ENCODE results near the gene RBBP5.

Gene RBBP5

DNA sequence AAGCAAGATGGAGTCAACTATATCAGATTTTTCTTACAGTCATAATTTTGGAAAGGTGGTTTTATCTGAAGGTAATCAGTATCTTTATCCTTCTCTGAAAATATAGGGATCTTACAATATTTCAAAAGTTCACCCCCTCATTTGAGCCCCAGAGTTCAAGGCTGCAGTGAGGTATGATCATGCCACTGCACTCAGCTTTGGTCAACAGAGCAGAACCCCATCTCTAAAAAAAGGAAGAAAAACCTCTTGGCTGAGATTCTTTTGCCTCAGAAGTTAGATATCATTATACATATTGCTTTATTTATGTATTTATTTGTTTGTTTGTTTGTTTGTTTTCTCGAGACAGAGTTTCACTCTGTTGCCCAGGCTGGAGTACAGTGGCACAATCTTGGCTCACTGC, 11.5 kb upstream of the RBBP5 start:
- no peak for DNase-seq (ENCODE audit: extremely low read depth in 1 of 2, low read depth in 1 of 2)

DNA sequence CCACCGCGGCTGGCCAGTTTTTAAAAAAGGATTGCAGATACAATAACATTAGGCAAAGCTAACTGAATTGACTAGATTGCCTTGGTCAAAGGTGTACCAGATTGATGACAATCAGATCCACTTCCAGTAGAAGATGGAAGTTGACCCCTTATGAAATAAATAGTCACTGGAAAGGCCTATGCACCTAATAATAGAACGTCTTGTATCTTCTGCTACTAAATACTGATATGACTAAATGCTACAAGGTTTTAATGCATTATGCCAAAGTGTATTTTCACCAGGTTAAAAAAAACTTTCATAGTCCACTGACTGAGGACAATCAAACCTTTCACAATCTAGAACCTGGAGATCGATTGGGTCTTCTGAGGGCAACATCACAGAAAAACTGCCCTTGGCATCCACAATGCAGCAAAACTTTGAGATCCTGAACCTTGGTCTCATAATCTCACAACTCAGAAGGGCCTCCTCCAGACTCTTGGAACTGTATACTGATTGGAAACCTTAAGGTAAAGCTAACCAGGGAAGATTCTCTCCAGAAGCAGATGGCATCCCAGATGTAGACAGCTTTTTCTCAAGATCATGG, 7.8 kb upstream of the RBBP5 start:
- no peak for DNase-seq (ENCODE audit: extremely low read depth in 1 of 2, low read depth in 1 of 2)

DNA sequence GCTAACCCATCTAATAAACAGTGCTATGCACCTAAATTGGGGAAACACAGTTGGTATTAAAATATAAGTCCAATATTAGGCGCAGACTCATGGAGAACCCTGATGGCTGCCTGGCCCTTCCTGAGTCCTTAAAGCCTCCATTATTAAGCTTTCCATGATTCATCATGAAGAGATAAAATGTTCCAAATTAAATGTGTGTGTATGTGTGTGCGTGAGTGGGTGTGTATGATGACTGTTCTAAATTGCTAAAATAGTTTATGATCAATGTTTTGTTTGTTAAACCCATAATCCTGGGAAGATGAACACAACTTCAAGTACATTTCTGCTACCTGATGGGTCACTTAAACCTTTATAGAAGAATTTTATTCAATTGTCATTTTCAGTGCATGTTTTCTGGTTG, 6.3 kb upstream of the RBBP5 start:
- no peak for DNase-seq (ENCODE audit: extremely low read depth in 1 of 2, low read depth in 1 of 2)

GRCh38 chr1:205127646-205128045, 5.9 kb upstream of the RBBP5 start:
- no peak for DNase-seq (ENCODE audit: extremely low read depth in 1 of 2, low read depth in 1 of 2)

DNA sequence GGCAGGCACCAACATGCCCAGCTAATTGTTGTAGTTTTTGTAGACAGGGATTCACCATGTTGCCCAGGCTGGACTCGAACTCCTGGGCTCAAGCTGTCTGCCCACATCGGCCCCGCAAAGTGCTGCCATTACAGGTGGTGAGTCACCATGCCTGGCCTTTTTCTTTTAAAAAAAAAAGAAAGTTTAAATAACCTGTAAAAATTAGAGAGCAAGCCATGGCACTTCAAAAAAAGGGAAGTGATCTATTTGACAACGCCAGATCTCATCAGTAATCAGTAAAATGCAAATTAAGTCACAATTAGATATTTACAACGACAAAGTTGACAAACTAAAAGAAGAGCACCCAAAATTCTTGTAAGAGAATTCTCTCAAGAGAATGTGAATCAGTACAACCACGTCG, 2.9 kb upstream of the RBBP5 start:
- no peak for DNase-seq (ENCODE audit: extremely low read depth in 1 of 2, low read depth in 1 of 2)

- DNase-seq (ENCODE audit: extremely low read depth in 1 of 2, low read depth in 1 of 2) = no peak
Observed at GRCh38 chr1:205122489-205122882, 708 bp upstream of the RBBP5 start.

DNA sequence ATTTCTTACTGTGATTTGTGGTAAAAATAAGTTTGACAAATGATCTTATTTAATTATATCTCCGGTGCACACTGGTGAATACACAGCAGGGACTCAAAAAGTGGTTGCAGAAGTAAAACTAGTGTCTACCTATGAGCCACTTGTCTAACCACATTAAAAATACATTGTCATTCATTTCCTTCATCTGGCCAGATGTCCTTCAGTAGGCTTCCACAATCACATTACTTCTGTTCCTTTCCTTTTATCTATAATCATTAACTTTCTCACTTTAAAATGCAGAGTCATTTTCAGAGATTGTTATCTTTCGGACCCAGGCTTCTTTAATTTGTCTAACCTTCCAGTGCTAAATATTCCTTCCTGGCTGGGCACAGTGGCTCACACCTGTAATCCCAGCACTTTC, 3.0 kb downstream of the RBBP5 start:
- DNase-seq (ENCODE audit: extremely low read depth in 1 of 2, low read depth in 1 of 2) = no peak

GRCh38 chr1:205111354-205111753, 10.4 kb downstream of the RBBP5 start:
- no peak for DNase-seq (ENCODE audit: extremely low read depth in 1 of 2, low read depth in 1 of 2)

DNA sequence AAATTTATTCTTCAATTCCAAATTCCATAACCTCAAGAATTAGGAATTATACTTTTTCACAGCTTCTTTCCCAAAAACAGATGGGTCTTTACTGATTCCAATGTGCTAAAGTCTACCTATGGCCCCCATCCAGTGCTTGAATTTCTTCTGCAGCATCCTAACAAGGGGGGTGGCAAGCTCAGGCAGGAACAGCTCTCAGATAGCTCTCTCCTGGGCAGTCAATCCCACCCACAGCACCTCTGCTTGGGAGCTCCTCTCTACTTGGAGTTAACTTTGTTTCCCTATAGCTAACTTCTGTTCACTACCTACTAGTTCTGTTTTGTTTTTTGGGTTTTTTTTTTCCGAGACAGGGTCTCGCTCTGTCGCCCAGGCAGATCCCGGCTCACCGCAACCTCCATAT, 12.1 kb downstream of the RBBP5 start:
- DNase-seq (ENCODE audit: extremely low read depth in 1 of 2, low read depth in 1 of 2) = no peak

GRCh38 chr1:205109269-205109668, 12.5 kb downstream of the RBBP5 start:
- no peak for DNase-seq (ENCODE audit: extremely low read depth in 1 of 2, low read depth in 1 of 2)

DNA sequence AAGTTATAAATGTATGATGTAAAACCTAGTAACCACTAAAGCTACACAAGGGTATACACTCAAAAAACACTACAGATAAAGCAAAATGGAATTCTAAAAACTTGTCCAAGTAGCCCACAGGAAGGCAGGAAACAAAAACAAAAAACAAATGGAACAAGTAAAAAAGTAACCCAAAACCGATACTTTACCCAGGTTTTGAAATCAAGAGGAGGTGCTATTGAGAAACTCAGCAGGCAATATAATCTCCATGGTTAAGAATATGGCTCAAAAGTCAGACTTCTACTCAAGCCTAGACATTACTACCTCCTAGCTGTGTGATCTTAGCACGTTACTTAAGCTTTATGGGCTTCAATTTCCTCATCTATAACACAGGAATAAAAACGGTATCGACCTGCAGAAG, 13.3 kb downstream of the RBBP5 start:
- no peak for DNase-seq (ENCODE audit: extremely low read depth in 1 of 2, low read depth in 1 of 2)

DNA sequence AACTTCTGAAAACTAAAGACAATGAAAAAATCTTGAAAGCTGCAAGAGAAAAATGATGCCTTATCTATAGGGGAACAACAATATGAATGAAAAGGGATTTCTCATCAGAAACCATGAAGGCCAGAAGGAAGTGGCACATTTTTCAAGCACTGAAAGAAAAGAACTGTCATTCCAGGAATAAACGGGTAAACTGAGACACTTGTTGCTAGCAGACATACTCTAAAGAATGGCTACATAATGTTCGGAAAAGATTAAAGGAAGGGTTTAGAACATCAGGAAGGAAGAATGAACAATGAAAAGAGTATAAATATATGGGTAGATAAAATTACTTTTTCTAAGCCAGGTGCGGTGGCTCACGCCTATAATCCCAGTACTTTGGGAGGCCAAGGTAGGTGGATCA, 14.5 kb downstream of the RBBP5 start:
- DNase-seq (ENCODE audit: extremely low read depth in 1 of 2, low read depth in 1 of 2) = no peak

DNA sequence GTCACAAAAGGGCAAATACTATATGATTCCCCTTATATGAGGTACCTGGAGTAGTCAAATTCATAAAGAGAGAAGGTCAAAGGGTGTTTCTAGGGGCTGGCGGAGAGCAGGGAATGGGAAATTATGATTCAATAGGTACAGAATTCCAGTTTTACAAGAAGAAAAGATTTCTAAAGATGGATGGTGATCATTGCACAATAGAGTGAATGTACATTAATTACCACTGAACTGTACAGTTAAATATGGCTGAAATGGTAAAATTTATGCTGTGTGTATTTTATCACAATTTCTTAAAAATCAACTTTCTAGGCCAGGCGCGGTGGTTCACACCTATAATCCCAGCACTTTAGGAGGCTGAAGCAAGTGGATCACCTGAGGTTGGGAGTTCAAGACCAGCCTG, 19.4 kb downstream of the RBBP5 start:
- DNase-seq (ENCODE audit: extremely low read depth in 1 of 2, low read depth in 1 of 2) = no peak

DNA sequence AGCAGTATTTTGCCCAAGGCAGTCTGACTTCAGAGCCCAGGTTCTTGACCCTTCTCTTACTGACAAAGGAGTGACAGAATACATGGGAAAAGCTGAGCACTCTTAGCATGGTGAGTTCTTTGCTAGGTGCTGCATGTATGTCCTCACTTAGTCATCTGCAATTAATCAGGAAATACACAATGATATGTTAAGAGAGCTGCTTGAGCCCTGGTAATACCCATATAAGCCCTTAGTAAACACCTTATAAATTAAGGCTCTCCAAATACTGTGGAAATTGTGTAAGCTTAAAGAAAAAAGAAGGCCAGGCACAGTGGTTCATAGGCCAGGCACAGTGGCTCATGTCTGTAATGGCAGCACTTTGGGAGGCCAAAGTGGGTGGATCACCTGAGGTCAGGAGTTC, 23.5 kb downstream of the RBBP5 start:
- DNase-seq (ENCODE audit: extremely low read depth in 1 of 2, low read depth in 1 of 2) = no peak

GRCh38 chr1:205095422-205095821, 26.4 kb downstream of the RBBP5 start:
- DNase-seq (ENCODE audit: extremely low read depth in 1 of 2, low read depth in 1 of 2) = no peak

DNA sequence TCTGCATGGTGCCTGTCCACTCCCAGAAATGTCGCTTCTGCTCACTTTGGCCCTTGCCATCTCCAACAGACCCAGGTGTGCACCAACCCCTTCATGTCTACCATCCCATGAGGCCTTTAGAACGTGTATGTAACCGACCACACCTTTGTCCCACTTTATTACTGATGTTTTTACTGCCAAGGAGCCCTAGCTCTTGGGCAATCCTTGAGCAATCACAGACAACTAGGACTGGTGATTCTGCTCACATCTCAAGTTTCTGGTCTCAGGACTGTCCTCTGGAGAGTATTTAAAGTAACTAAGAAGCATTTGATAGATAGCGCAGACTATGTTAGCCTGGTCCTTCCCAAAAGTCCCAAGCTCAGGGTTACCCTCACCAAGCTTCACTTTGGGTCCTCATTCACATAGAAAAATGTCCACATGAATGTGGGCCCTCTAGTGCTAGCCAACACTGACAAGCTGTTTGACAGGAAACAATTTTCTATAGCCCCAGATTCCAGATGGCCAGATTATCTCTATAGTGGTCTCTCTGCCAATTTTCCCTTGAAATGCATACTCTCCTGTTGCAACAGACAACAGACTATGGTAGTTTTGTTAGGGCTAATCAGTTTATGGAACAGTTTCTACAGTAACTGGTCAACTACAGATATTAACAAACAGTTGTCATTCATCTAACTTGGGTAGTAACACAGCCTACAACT, 30.6 kb downstream of the RBBP5 start:
- DNase-seq (ENCODE audit: extremely low read depth in 1 of 2, low read depth in 1 of 2) = no peak

DNA sequence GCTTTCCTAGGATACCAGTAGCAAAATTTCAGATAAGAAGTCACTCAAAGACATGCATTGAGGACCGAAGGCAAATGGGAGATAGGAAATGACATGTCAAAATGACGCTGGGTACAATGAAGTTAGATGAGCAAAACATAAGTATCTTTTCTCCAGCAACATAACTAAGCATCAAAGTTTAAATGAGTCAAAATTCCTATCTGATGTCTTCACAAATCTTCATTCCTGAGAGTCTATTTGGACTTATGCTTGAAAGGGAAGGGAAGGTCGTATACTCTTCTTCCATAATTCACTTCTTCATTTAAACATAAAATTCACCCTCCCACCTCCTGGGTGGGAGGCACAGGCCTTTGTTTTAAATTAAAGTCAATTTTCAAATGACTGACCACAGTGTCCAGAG, 33.4 kb downstream of the RBBP5 start:
- DNase-seq (ENCODE audit: extremely low read depth in 1 of 2, low read depth in 1 of 2) = no peak

GRCh38 chr1:205084360-205084759, 37.4 kb downstream of the RBBP5 start, which contains the start of gene TMEM81:
Gene TMEM81, minus strand, starts transcription at chr1:205084460. Its CDS starts 140 bp downstream, at chr1:205084320.
- DNase-seq (ENCODE audit: extremely low read depth in 1 of 2, low read depth in 1 of 2) = no peak

DNA sequence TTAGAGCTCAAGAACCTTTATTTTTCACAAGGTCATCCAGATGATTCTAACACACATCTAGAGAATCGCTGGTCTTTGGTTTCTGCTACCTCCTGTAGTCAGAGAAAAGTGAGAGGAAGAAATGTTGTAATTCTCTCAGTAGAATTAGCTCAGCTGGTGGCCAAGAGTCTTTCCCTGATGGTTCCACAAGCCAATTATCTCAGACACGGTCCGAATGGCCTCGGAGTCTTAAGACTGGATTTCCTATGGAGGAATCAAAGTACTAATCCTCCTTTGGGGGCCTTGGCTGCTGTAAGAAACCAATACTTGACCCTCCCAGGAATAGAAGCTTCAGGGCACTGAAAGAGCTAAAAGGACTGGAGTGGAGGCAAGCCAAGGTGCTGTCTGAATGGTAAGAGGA, 39.3 kb downstream of the RBBP5 start:
- no peak for DNase-seq (ENCODE audit: extremely low read depth in 1 of 2, low read depth in 1 of 2)

- DNase-seq (ENCODE audit: extremely low read depth in 1 of 2, low read depth in 1 of 2) = no peak
Observed at GRCh38 chr1:205077934-205078311, 43.9 kb downstream of the RBBP5 start.

GRCh38 chr1:205077158-205077933, 44.4 kb downstream of the RBBP5 start:
- DNase-seq (ENCODE audit: extremely low read depth in 1 of 2, low read depth in 1 of 2) = no peak

GRCh38 chr1:205076245-205076761, 45.5 kb downstream of the RBBP5 start:
- DNase-seq (ENCODE audit: extremely low read depth in 1 of 2, low read depth in 1 of 2) = no peak

Measured in stimulated activated CD8-positive, alpha-beta memory T cell treated with anti-CD3 and anti-CD28 coated beads, Interleukin-7, amount 100 ng/mL, for 48 hours (primary cell).